ENCODE results near the gene PIN1. TPM values are rescaled to one million over a fixed set of nuclear protein-coding genes. Genes with fewer than 3 reads are reported as not detected.

Gene PIN1
- total RNA-seq, 2 donors from 2014 or later: 111 to 125 TPM

DNA sequence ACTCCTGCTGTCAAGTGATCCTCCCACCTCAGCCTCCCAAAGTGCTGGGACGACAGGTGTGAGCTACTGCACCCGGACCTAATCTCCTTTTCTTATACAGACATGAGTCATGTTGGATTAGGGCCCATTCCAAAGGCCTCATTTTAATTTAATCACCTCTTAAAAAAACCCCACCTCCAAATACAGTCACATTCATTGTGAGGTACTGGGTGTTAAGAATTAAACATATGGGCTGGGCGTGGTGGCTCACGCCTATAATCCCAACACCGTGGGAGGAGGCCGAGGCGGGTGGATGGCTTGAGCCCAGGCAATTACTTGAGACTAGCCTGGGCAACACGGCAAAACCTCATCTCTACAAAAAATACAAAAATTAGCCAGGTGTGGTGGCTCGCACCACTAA is 46.6 kb downstream of the PIN1 start:
- no peak for DNase-seq (ENCODE audit: low spot score)
- H3K27me3 ChIP-seq: no peaks in the 10 kb centered on the region

DNA sequence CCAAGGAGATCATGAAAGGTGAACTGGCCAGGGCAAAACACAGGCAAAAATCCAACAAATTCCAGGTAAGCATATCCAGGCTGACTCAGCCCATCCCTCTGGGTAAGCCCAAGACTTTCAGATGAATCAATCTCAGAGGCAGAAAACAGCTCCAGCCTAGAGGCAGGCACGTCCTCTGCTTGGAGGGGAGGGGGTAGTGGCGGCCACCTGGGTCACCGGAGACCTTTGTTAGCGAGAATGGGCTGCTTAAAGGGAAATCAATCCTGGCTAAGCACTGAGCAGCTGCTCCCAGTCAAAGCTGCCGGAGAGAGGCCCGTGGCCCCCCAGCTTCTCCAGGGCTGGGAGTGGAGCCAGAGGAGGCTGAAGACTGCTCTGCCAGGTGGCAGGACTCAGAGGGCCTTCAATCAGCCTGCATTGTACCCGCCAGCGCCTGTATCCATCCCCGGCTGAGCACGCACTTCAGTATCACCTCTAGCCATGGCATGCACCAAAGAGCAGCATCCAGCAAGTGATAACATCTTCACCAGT is 48.2 kb downstream of the PIN1 start:
- TF ChIP-seq, protein P1, sequence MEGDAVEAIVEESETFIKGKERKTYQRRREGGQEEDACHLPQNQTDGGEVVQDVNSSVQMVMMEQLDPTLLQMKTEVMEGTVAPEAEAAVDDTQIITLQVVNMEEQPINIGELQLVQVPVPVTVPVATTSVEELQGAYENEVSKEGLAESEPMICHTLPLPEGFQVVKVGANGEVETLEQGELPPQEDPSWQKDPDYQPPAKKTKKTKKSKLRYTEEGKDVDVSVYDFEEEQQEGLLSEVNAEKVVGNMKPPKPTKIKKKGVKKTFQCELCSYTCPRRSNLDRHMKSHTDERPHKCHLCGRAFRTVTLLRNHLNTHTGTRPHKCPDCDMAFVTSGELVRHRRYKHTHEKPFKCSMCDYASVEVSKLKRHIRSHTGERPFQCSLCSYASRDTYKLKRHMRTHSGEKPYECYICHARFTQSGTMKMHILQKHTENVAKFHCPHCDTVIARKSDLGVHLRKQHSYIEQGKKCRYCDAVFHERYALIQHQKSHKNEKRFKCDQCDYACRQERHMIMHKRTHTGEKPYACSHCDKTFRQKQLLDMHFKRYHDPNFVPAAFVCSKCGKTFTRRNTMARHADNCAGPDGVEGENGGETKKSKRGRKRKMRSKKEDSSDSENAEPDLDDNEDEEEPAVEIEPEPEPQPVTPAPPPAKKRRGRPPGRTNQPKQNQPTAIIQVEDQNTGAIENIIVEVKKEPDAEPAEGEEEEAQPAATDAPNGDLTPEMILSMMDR (IDR thresholded peaks at IDR 0.05): no peak
- Histone ChIP-seq H3K36me3 (no peaks in the 10 kb centered on the region), H3K27me3 (no peaks in the 10 kb centered on the region), H3K27ac (no peak overlapping the region), H3K4me1 (no peaks in the 10 kb centered on the region), H3K4me3 (no peak overlapping the region), H3K9me3 (no peaks in the 10 kb centered on the region)
- DNase-seq (ENCODE audit: low spot score): no peak

More for the DNA sequence above, 46.6 kb downstream of the PIN1 start:
- Histone ChIP-seq H3K36me3 (no peaks in the 10 kb centered on the region), H3K4me1 (no peaks in the 10 kb centered on the region), H3K9me3 (peaks cover 0 to 6% of the 10 kb centered on the region in 2 donors), H3K27ac (no peak overlapping the region), H3K4me3 (no peak overlapping the region)
- TF ChIP-seq, protein P1 (IDR thresholded peaks at IDR 0.05): no peak

DNA sequence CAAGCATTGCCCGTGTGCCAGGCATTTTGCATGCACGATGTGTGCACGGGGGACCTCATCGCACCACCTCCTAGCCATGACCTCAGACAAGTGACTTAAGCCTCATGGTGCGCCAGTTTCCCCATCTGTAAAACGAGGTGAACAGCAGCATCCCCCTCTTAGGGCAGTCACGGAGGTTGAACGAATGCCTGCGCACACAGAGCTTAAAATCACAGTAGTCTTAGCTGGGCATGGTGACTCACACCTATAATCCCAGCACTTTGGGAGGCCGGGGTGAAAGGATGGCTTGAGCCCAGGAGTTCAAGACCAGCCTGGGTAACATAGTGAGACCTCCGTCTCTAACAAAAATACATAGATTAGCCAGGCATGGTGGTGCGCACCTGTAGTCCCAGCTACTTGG is 48.6 kb downstream of the PIN1 start:
- H3K36me3 ChIP-seq: no peaks in the 10 kb centered on the region
- no peaks in the 10 kb centered on the region for H3K9me3 ChIP-seq
- no peaks in the 10 kb centered on the region for H3K4me1 ChIP-seq
- no peak overlapping the region for H3K4me3 ChIP-seq
- TF ChIP-seq, protein P1 (IDR thresholded peaks at IDR 0.05): no peak
- no peaks in the 10 kb centered on the region for H3K27me3 ChIP-seq
- H3K27ac ChIP-seq: no peak overlapping the region
- DNase-seq (ENCODE audit: low spot score): no peak

DNA sequence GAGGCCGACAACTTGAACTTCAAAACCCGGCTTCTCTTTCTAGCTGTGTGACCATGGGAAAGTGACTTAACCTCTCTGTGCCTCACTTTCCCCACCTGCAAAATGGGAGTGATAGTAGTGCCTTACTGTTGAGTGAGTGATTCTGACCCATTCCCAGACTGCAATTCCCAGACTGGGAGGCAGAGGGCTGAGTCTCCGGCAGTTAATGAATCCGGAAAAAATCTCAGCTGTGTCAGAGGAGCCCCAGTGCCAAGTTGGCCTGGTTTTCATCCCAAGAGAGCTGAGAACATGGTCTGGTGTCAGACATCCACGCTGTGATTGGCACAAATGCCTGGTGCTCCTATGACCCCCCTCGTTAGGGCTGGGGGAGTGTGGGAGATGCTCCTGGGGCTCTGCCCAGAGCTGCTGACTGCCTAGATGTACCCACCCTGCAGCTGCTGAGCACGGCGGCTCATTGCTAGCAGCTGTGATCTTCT is 50.0 kb downstream of the PIN1 start:
- H3K36me3 ChIP-seq: no peaks in the 10 kb centered on the region
- H3K9me3 ChIP-seq: no peaks in the 10 kb centered on the region
- H3K27me3 ChIP-seq: no peaks in the 10 kb centered on the region
- H3K27ac ChIP-seq: no peak overlapping the region
- no peaks in the 10 kb centered on the region for H3K4me1 ChIP-seq
- no peak overlapping the region for H3K4me3 ChIP-seq
- TF ChIP-seq, protein P1 (IDR thresholded peaks at IDR 0.05): peak in 1 of 2 donors; percentile 52
- DNase-seq (ENCODE audit: low spot score): no peak

DNA sequence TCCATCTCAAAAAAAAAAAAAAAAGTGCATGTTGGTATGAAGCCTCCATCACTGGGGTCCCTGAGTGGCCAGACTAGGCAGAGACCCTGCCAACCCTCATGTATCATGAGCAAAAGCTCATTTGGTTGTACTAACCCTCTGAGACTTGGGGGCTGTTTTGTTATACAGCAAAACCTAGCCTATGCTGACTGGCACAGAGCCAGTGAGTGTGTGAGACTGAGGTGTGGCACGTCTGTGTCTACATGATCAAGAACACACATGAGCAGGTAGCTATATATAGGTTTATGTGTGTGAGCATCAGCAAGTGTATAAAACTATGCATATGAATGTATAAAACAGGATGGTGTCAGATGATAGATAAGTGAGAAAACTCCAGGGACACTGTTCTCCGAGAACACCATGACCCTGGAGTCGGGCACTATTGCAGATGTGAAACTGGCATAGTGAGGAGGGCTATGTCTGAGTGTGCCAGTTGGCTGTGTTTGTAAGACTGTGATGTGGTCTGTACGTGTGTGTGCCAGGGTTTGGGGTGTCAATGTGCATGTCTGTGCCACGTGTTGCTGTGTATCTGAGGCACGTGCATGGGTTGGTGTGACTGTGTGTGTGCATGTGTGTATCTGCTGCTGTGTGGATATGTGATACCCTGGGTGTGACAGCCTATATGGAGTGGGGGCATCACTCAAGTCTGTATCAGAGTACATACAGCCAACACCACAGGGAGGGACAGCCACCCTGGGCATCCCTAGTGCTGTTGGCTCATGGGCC is 56.7 kb downstream of the PIN1 start:
- TF ChIP-seq, protein P1 (IDR thresholded peaks at IDR 0.05): no peak
- no peak overlapping the region for H3K27ac ChIP-seq
- H3K4me1 ChIP-seq: no peaks in the 10 kb centered on the region
- no peak for DNase-seq (ENCODE audit: low spot score)
- no peaks in the 10 kb centered on the region for H3K36me3 ChIP-seq
- H3K9me3 ChIP-seq: no peaks in the 10 kb centered on the region
- H3K27me3 ChIP-seq: no peaks in the 10 kb centered on the region
- no peak overlapping the region for H3K4me3 ChIP-seq

Other genes starting within 250 kb of the PIN1 start
- 10 to 100 TPM; 13.6 to 15.2 TPM for gene ZNF561, start 214.1 kb upstream of the PIN1 start, total RNA-seq
- gene ZNF562, start 160.2 kb upstream of the PIN1 start, total RNA-seq: 10 to 100 TPM; 16.0 to 17.1 TPM
- 1 to 10 TPM; 8.0 to 8.4 TPM for gene ZNF846, start 66.6 kb upstream of the PIN1 start, total RNA-seq
- gene FBXL12, start 16.2 kb upstream of the PIN1 start, total RNA-seq: 10 to 100 TPM; 10.2 to 15.8 TPM
- 100 to 1,000 TPM; 677 to 684 TPM for gene UBL5, start 7.4 kb upstream of the PIN1 start, total RNA-seq
- 1 to 10 TPM; 1.4 to 3.5 TPM for gene OLFM2, start 101.2 kb downstream of the PIN1 start, total RNA-seq
- 1 to 10 TPM; 6.8 to 7.2 TPM for gene COL5A3, start 175.2 kb downstream of the PIN1 start, total RNA-seq
- not detected for gene RDH8, start 178.2 kb downstream of the PIN1 start, total RNA-seq

Data from right atrium auricular region (tissue), 2 donors.